GM18505 (cell line): ENCODE measurements around the gene RGS7.
"Not testable (repeated sequence)": the region's sequence is repeated elsewhere in the genome, so short reads cannot be mapped to it uniquely, and the experiment has no call there.

Experiments
- ATAC-seq: cut with Tn5 transposase; IDR thresholded peaks from one replicate; pipeline ENCODE4 v1.9.1; 2021; ENCODE audit not compliant: unreplicated experiment
- POLR2A ChIP-seq: IDR thresholded peaks from 4 replicates; pipeline ENCODE4 v1.6.1; 2011; ENCODE audit warnings: borderline replicate concordance; ENCODE audit not compliant: insufficient read depth, insufficient read length; ENCODE audit errors: extremely low read depth

Gene RGS7

GRCh38 chr1:241208910-241209379, 148.1 kb downstream of the RGS7 start:
- ATAC-seq: no peak
- no peak for TF ChIP-seq POLR2A

GRCh38 chr1:241203817-241204216, 153.2 kb downstream of the RGS7 start:
- no peak for TF ChIP-seq POLR2A
- no peak for ATAC-seq

GRCh38 chr1:241202401-241202800, 154.6 kb downstream of the RGS7 start:
- TF ChIP-seq POLR2A: no peak
- ATAC-seq: no peak

GRCh38 chr1:241186716-241187115, 170.3 kb downstream of the RGS7 start:
- ATAC-seq: no peak
- TF ChIP-seq POLR2A: no peak

GRCh38 chr1:241181971-241182370, 175.0 kb downstream of the RGS7 start:
- ATAC-seq: no peak
- TF ChIP-seq POLR2A: no peak

GRCh38 chr1:241181471-241181870, 175.5 kb downstream of the RGS7 start:
- no peak for ATAC-seq
- TF ChIP-seq POLR2A: no peak

- no peak for ATAC-seq
- TF ChIP-seq POLR2A: no peak
Observed at GRCh38 chr1:241180569-241180968, 176.4 kb downstream of the RGS7 start.

- ATAC-seq: no peak
- no peak for TF ChIP-seq POLR2A
Observed at GRCh38 chr1:241177660-241178059, 179.3 kb downstream of the RGS7 start.

GRCh38 chr1:241172486-241172885, 184.5 kb downstream of the RGS7 start:
- ATAC-seq: no peak
- TF ChIP-seq POLR2A: no peak

- no peak for TF ChIP-seq POLR2A
- ATAC-seq: no peak
Observed at GRCh38 chr1:241171991-241172390, 185.0 kb downstream of the RGS7 start.

- no peak for ATAC-seq
- no peak for TF ChIP-seq POLR2A
Observed at GRCh38 chr1:241167121-241167630, 189.8 kb downstream of the RGS7 start.

- TF ChIP-seq POLR2A: no peak
- ATAC-seq: no peak
Observed at GRCh38 chr1:241166625-241167024, 190.4 kb downstream of the RGS7 start.

GRCh38 chr1:241165256-241165655, 191.7 kb downstream of the RGS7 start:
- not testable (repeated sequence) for ATAC-seq

GRCh38 chr1:241163363-241163762, 193.6 kb downstream of the RGS7 start:
- no peak for TF ChIP-seq POLR2A
- no peak for ATAC-seq

- no peak for ATAC-seq
- no peak for TF ChIP-seq POLR2A
Observed at GRCh38 chr1:241161188-241161689, 195.8 kb downstream of the RGS7 start.
